GM12891 (cell line): Measurements from ENCODE around the gene SORCS1.

ENCODE experiments used
- PAX5 ChIP-seq: IDR thresholded peaks from 2 replicates; pipeline ENCODE4 v1.6.1; 2011; ENCODE audit warnings: low read length, moderate library complexity, mild to moderate bottlenecking; ENCODE audit not compliant: insufficient read depth, severe bottlenecking
- POLR2A ChIP-seq: IDR thresholded peaks from 2 replicates; pipeline ENCODE4 v1.6.1; 2011; ENCODE audit warnings: low read depth, low read length, control low read depth
- POLR2AphosphoS5 ChIP-seq: IDR thresholded peaks from 2 replicates; pipeline ENCODE4 v1.6.1; 2011; ENCODE audit warnings: low read depth, low read length, control low read depth
- POU2F2 ChIP-seq: IDR thresholded peaks from 2 replicates; pipeline ENCODE4 v1.6.1; 2011; ENCODE audit warnings: low read depth, mild to moderate bottlenecking, control low read depth, low read length, moderate library complexity
- SPI1 ChIP-seq: IDR thresholded peaks from 2 replicates; pipeline ENCODE4 v1.6.1; 2011; ENCODE audit warnings: low read depth, low read length, control low read depth
- TAF1 ChIP-seq: IDR thresholded peaks from 2 replicates; pipeline ENCODE4 v1.6.1; 2011; ENCODE audit warnings: low read depth, low read length, control low read depth

DNA sequence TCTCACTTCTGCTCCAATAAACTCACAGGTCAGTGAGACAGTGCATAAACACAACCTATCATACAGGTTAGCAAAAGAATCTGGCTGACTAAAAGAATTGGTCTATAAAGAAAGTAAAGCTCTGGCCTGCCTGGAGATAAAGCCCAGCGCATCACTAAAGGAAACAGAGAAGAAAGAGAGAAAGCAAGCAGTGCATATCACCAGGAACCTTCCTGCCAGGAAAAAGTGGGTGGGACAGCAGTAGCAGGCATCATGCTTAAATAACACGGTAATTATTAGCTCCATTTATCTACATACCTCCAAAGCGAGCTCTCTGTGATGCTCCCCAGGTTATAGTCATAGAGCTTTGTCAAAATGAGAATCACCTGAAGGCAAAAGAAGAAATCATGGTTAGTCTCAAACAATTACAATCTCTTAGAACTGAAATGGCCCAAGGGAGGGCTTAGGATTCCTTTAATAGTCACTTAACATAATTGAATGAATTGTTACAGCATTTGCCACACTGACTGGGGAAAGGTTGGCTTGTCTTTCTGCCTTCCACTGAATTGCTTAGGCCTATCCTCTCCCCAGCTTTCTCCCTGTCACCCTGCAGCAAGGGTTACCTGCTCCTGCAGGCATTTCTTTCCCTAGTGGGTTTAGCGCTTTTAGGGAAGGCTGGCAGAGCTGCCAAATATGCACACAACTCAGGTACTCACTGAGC, 208.1 kb downstream of the SORCS1 start:
- TF ChIP-seq POLR2A (no peak), POLR2AphosphoS5 (no peak), PAX5 (no peak), TAF1 (no peak), SPI1 (no peak), POU2F2 (no peak)
